Stimulated activated memory B cell treated with anti-CD40 and anti-IgM and Interleukin-4, amounts not matched to agents 10 μg/mL and 1 μg/mL and 100 μg/mL, for 72 hours (primary cell): Measurements from ENCODE around the gene ARAP1.

Source experiments
- ATAC-seq: fragments of 150-1000 bp; cut with Tn5 transposase; 2 replicates; pipeline ENCODE4 v1.10.0; 2021
- H3K27ac Mint-ChIP-seq: one replicate; pipeline ENCODE4 v1.8.0; 2022; ENCODE audit warnings: mild to moderate bottlenecking, mixed read lengths
- H3K27me3 Mint-ChIP-seq: one replicate; pipeline ENCODE4 v1.8.0; 2022; ENCODE audit warnings: mixed read lengths
- H3K36me3 Mint-ChIP-seq: one replicate; pipeline ENCODE4 v1.8.0; 2022; ENCODE audit warnings: mixed read lengths
- H3K4me1 Mint-ChIP-seq: one replicate; pipeline ENCODE4 v1.8.0; 2022; ENCODE audit warnings: mixed read lengths
- H3K4me3 Mint-ChIP-seq: one replicate; pipeline ENCODE4 v1.8.0; 2022; ENCODE audit warnings: mild to moderate bottlenecking, moderate library complexity, mixed read lengths
- H3K9me3 Mint-ChIP-seq: one replicate; pipeline ENCODE4 v1.8.0; 2022; ENCODE audit warnings: mixed read lengths

ARAP1 gene

DNA sequence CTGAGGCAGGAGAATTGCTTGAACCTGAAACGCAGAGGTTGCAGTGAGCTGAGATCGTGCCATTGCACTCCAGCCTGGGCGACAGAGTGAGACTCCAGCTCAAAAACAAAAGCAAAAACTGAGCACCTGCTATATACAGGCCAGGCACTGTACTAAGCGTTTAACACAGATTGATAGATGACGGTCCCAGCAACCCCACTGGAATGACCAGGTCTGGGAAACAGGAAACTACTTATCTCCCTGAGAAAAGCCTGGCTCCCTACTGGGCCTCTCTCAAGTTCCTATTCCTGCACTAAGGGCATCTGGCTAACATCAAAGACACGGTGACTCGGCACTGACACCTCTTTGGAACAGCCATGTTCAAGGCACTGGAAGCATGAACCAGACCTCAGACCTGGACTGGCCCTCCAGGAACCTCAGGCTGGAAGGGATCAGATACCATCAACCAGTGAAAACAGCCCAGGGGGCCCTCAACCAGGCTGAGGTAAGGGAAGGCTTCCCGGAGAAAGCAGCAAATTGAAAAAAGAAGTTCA, 16.6 kb downstream of the ARAP1 start:
- Mint-ChIP-seq H3K4me1 (peaks cover 83% of the 10 kb centered on the region), H3K27ac (peak overlapping the region; percentile 95), H3K4me3 (no peak overlapping the region), H3K27me3 (no peaks in the 10 kb centered on the region), H3K36me3 (peaks cover 42% of the 10 kb centered on the region), H3K9me3 (peaks cover 4% of the 10 kb centered on the region)
- ATAC-seq, result no peak

DNA sequence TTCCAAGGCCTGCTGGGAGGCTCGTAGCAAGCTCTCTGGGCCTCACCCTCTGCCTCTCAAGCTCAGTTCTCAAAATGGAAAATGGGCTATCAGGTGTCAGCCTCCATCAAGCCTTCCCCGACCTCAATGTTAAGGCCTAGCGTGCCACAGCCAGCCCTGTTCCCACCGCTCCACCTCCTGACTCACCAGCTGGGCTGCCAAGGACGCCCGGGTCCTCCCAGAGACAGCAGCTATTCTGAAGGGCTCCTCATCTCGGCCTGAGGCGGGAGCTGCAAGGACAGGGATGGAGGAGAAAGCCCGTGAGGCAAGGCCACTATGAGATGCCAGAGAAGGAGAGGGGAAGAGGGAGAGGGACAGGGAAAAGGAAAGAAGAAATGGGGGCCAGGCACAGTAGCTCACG, 19.9 kb downstream of the ARAP1 start:
- Mint-ChIP-seq H3K36me3 (peaks cover 52% of the 10 kb centered on the region), H3K4me3 (no peak overlapping the region), H3K27ac (peak overlapping the region; percentile 91), H3K4me1 (peaks cover 79% of the 10 kb centered on the region), H3K27me3 (no peaks in the 10 kb centered on the region), H3K9me3 (peaks cover 4% of the 10 kb centered on the region)
- no peak for ATAC-seq

DNA sequence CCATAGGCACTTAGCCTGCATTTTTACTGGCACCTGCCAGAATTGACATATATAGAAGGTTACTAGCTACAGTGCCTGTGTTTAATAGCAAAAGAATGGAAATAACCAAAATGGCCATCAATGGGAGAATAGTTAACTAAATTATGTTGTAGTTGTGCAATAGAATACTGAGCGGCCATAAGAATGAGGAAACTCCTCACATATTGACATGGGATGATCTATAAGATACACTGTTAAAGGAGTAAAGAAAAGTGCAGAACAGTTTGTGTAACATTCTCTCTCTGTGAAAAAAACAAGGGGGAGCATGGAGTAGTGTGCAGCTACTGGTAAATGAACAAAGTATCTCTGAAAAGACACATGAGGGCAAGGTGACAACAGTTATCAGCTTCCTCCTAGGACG, 21.5 kb downstream of the ARAP1 start:
- Mint-ChIP-seq H3K4me1 (peaks cover 76% of the 10 kb centered on the region), H3K36me3 (peaks cover 51% of the 10 kb centered on the region), H3K27me3 (no peaks in the 10 kb centered on the region), H3K9me3 (peaks cover 4% of the 10 kb centered on the region), H3K27ac (peak overlapping the region; percentile 91), H3K4me3 (no peak overlapping the region)
- no peak for ATAC-seq

DNA sequence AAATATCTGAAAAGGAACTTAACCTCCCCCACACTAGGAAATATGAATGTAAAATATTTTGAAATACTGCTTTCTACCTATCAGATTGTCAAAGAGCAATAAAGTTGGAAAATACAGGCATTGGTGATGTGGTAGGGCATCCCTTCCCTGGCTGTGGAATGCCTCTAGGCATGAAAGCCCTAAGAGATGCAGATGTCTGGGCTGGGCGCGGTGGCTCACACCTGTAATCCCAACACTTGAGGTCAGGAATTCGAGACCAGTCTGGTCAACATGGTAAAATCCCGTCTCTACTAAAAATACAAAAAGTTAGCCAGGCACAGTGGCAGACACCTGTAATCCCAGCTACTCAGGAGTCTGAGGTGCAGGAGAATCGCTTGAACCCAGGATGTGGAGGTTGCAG, 22.0 kb downstream of the ARAP1 start:
- Mint-ChIP-seq H3K27me3 (no peaks in the 10 kb centered on the region), H3K9me3 (peaks cover 4% of the 10 kb centered on the region), H3K27ac (peak overlapping the region; percentile 91), H3K4me1 (peaks cover 76% of the 10 kb centered on the region), H3K36me3 (peaks cover 53% of the 10 kb centered on the region), H3K4me3 (no peak overlapping the region)
- no peak for ATAC-seq

DNA sequence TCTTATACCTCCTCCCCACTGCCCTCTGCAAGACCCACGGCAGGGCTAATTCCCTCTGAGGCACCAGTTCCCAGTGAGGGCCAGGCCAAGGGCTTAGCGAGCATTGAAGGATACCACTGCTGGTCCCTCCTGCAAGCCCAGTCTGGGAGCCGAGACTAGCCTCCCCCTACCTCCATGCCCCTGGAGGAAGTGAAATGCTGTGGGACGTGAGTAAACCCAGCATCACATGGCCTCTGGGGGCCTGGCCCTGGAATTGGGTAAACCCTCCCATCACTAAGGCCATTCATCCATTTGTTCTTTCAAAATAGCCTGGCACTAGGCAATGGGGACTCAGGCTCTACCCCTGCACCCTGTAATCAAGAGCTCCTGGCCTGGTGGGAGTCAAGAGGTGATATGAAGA, 24.7 kb downstream of the ARAP1 start:
- H3K27me3 Mint-ChIP-seq, result no peaks in the 10 kb centered on the region
- peaks cover 4% of the 10 kb centered on the region for H3K9me3 Mint-ChIP-seq
- H3K4me1 Mint-ChIP-seq, result peaks cover 76% of the 10 kb centered on the region
- H3K4me3 Mint-ChIP-seq, result no peak overlapping the region
- peak; percentile 39 for ATAC-seq
- H3K27ac Mint-ChIP-seq, result peak overlapping the region; percentile 91
- H3K36me3 Mint-ChIP-seq, result peaks cover 49% of the 10 kb centered on the region

DNA sequence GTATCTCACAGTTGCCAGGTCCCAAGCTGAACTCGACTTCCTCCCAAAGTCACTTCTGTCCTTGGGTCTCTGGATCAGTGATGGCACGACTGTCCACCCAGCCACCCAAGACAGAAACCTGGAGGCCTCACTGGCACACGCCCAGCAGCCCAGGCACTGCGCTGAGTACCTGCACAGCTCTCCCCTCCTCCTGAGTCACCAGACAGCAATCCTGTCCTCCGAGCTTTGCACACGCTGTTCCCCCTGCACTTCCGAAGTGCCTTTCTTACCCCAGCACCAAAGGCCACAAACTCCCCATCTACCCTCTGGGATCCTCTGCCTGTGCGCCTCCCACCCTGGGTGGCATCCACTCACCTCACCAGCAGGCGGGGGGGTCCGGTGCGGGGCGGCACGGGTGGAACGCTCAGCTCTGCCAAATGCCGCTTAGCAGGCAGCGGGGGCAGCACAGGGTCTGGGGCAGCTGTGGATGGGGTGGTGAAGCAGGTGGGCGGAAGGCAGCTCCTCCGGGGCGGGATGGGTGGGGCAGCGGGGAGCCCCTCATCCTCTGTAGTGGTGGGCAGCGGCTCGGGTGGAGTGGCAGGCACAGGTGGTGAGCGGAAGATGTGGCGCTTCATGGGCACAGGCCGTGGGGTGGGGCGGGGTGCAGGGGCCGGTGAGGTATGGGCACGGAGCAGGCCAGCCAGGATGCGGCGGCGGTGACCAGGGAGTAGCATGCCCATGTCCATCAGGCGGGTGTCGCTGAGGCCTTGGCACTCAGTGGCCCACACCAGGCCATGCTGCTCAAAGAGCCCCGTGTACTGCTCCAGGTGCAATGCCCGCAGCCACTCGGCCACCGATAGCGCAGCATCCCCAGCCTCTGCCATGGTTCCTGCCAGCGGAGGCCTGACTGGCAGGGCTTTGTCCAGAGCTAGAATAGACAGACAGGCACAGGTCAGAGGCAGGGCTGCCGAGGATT, 25.7 kb downstream of the ARAP1 start:
- Mint-ChIP-seq H3K27me3 (no peaks in the 10 kb centered on the region), H3K27ac (peak overlapping the region; percentile 91), H3K9me3 (peaks cover 3% of the 10 kb centered on the region), H3K4me1 (peaks cover 81% of the 10 kb centered on the region), H3K4me3 (no peak overlapping the region), H3K36me3 (peaks cover 44% of the 10 kb centered on the region)
- ATAC-seq, result no peak

DNA sequence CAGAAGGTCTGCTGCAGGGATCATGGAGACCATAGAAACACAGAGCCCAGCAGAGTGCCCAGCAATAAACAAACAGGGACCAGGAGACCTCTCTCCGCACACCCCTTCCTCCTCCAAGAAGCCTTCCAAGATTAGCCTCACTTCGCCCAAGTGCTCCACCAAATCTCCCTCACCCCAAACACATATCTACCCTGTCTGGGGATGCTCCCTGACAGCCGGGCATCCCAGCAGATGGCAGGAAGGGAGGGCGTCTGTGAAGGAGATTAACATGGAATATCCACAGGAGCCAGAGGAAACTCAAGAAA, 26.5 kb downstream of the ARAP1 start:
- Mint-ChIP-seq H3K27ac (peak overlapping the region; percentile 58), H3K9me3 (no peaks in the 10 kb centered on the region), H3K27me3 (no peaks in the 10 kb centered on the region), H3K4me1 (peaks cover 81% of the 10 kb centered on the region), H3K4me3 (no peak overlapping the region), H3K36me3 (peaks cover 36% of the 10 kb centered on the region)
- ATAC-seq, result no peak

DNA sequence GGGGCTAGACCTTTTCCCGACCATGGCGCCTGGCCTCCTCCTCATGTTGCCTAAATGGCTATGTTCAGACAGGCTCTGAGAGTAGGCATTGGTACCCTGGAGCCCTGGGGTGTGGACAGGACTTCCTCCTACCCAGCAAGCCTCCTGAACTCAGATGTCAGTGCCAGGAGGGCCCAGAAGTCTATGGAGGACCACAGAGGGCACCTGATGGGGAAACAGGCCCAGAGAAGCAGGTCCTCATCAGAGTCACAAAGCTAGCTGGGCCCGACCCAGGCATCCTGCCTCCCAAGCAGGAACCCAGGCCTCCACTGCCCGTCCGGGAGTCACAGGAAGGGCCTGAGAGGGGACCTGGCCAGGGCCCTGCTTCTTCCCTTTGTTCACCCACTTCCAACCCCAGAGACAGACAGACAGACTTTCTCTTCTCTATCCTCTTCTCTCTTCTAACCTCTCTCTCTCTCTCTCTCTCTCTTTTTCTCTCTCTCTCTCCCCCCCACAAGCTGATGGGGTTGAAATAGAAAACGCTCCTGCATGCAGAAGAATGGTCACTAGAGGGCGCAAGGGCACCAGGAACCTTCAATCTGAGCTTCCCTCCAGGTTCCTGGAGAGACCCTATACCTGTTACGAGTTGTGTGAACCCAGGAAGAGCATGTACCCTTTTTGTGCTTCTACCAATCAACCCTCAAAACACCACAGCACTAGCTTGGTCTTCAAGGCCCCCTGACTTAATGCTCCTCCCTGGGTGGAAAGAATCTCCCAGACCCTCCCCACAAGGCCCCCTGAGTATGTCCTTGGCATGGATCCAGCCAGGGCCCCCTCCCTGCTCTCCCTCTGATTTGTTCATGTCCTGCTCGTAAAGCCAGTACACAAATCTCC, 27.1 kb downstream of the ARAP1 start:
- peak; percentile 55 for ATAC-seq
- Mint-ChIP-seq H3K27me3 (no peaks in the 10 kb centered on the region), H3K4me3 (no peak overlapping the region), H3K36me3 (peaks cover 35% of the 10 kb centered on the region), H3K4me1 (peaks cover 81% of the 10 kb centered on the region), H3K9me3 (no peaks in the 10 kb centered on the region), H3K27ac (peak overlapping the region; percentile 58)

DNA sequence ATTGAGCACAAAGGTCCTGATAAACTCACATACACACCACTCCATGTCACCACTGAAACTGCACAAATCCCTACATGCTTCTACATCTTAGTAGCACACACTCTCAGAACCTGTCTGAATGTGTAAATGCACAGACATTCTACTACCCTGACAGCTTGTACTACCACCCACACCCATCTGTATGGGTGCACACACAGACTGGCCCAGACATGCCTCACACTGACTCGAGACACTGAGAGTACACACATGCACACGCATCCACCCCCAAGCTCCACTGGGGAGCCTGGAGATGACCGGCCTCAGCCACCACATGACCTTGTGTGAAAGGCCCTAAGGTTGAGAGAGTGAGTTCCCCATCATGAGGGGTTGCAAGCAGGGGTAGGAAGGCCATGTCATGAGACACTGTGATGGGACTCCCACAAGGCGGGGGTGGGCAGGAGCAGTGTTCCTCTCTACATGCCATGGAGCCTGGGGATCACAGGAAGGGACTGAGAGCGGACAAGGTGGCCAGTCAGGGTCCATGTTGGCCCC, 28.1 kb downstream of the ARAP1 start:
- H3K36me3 Mint-ChIP-seq, result peaks cover 38% of the 10 kb centered on the region
- peaks cover 83% of the 10 kb centered on the region for H3K4me1 Mint-ChIP-seq
- H3K27ac Mint-ChIP-seq, result no peak overlapping the region
- ATAC-seq, result no peak
- no peaks in the 10 kb centered on the region for H3K27me3 Mint-ChIP-seq
- H3K4me3 Mint-ChIP-seq, result no peak overlapping the region
- no peaks in the 10 kb centered on the region for H3K9me3 Mint-ChIP-seq

DNA sequence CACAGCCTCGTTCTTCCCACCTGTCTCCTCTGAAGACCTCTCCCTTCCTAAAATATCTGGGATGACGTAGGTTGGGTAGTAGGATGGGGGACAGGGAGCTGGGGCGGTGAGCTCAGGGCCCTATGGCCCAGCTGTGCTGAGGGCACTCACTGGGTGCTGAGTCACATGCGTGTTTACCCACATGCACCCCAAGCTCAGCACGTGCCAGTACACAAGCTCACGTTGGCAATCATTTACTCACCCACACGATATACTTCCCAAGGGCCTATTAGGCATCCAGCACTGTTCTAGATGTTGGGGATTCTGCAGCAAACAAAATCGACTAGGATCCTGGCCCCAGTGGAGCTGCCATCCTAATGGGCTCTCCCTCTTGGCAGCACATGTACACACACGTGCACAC, 28.7 kb downstream of the ARAP1 start:
- no peak overlapping the region for H3K27ac Mint-ChIP-seq
- no peak overlapping the region for H3K4me3 Mint-ChIP-seq
- H3K36me3 Mint-ChIP-seq, result peaks cover 44% of the 10 kb centered on the region
- H3K4me1 Mint-ChIP-seq, result peaks cover 85% of the 10 kb centered on the region
- no peak for ATAC-seq
- no peaks in the 10 kb centered on the region for H3K27me3 Mint-ChIP-seq
- H3K9me3 Mint-ChIP-seq, result no peaks in the 10 kb centered on the region

DNA sequence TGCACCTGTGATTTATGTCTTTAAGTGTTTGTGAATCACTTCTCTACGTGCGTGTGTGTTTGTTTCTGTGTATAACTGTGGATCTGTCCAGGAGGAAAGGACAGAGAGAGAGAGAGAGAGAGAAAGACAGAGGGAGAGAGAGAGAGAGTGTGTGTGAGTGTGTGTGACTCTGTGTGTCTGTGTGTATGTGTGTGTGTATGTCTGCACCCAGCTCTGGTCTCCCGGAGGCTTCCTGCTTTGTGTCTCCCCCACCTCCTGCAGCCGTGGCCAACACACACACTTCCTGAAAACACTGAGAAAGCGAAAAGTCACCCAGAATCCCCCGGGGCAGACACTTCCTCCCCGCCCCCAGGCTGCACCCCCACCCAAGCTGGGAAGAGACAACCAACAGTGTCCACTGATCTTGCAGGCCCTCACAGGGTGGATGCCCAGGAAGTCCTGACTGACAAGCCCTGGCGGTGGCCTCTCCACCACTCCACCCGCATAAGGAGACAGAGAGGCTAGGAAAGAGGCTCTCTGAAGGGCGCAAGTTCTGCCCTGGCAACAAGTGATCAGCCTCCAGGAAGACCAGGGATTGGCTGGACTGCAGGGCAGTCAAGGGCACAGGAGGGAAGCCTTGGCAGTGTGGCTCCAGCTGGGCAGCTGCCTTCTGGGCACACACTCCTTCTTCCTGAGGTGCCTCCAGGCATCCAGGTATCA, 30.0 kb downstream of the ARAP1 start:
- peak; percentile 89 for ATAC-seq
- peaks cover 84% of the 10 kb centered on the region for H3K4me1 Mint-ChIP-seq
- peak overlapping the region; percentile 90 for H3K27ac Mint-ChIP-seq
- H3K36me3 Mint-ChIP-seq, result peaks cover 40% of the 10 kb centered on the region
- no peaks in the 10 kb centered on the region for H3K9me3 Mint-ChIP-seq
- no peaks in the 10 kb centered on the region for H3K27me3 Mint-ChIP-seq
- H3K4me3 Mint-ChIP-seq, result peak overlapping the region; percentile 86

DNA sequence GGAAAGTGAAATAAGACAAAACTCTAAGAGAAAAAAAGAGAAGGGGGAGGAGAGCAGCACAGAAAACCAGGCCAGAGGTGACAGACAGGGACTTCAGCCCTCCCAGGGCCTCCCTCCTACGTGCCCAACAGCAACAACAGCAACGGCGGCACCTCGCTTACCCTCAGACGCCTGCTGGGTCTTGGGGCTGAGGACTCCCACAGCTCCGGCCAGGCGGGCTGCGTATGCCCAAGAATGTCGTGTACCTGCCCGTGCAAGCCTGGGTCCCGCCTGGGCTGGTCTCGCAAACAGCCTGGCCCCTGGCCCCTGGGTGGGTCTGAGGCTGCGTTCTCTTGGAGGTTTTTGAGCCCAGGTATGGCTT, 30.5 kb downstream of the ARAP1 start:
- H3K9me3 Mint-ChIP-seq, result no peaks in the 10 kb centered on the region
- peaks cover 39% of the 10 kb centered on the region for H3K36me3 Mint-ChIP-seq
- H3K4me3 Mint-ChIP-seq, result peak overlapping the region; percentile 86
- no peaks in the 10 kb centered on the region for H3K27me3 Mint-ChIP-seq
- peaks cover 81% of the 10 kb centered on the region for H3K4me1 Mint-ChIP-seq
- peak overlapping the region; percentile 90 for H3K27ac Mint-ChIP-seq
- peak; percentile 28 for ATAC-seq

DNA sequence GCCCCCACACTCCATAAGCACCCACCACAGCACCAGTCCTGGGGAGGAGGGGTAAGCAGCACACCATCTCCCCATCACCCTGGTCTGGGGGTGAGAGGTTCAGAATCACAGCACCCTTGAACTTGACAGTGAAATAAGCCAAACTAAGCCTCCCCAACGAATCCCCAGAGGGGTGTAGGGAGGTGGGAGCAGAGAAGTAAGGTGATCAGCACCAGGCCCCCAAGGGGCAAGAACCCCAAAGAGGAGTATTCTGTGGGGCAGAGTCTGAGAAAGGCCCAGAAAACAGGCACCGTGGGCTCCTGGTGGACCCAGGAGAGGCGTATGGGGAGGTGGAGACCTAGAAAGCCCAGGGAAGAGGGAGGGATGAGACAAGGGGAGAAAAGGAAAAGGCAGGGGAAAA, 30.9 kb downstream of the ARAP1 start:
- Mint-ChIP-seq H3K27ac (peak overlapping the region; percentile 90), H3K36me3 (peaks cover 36% of the 10 kb centered on the region), H3K9me3 (no peaks in the 10 kb centered on the region), H3K27me3 (no peaks in the 10 kb centered on the region), H3K4me3 (peak overlapping the region; percentile 86), H3K4me1 (peaks cover 79% of the 10 kb centered on the region)
- no peak for ATAC-seq

DNA sequence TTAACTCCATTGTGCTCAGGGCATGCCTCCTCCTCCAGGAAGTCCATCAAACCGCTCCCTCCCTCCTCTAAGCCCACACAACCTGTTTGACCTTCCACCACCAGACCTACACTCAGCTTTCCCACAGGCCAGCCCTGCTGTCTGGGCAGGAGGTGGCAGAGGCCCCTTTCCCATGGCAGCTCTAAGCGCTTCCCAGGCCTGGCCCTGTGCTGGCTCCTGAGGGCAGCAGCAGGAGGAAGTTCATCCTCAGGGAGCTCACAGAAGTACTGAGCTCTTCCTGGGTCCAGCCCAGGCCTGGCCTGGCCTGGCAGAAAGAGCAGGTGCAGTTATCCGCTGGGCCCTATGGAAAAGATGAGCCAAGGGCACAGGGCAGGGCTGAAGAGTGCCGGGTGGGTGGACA, 31.4 kb downstream of the ARAP1 start:
- Mint-ChIP-seq H3K9me3 (no peaks in the 10 kb centered on the region), H3K27me3 (no peaks in the 10 kb centered on the region), H3K27ac (peak overlapping the region; percentile 90), H3K36me3 (peaks cover 38% of the 10 kb centered on the region), H3K4me3 (peak overlapping the region; percentile 86), H3K4me1 (peaks cover 79% of the 10 kb centered on the region)
- no peak for ATAC-seq

DNA sequence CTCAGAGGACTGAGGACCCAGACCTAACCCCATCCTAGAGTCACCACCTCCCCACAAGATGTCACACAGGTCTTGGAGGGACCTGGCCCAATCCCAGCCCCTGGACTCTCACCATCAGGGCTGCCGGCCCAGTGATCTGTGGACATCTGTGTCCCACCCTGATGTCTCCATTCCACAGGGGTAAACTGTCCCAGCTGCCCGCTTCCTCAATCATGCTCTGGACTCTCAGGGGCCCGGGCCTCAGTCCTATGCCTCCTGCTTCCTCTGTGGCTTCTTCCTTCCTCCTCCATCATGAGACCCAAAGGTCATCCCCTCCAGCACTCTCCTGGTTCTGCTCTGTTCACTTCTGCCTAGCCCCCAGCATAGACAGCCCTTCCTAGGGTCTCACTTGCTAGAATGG, 32.2 kb downstream of the ARAP1 start:
- ATAC-seq, result no peak
- peak overlapping the region; percentile 90 for H3K27ac Mint-ChIP-seq
- peak overlapping the region; percentile 86 for H3K4me3 Mint-ChIP-seq
- peaks cover 77% of the 10 kb centered on the region for H3K4me1 Mint-ChIP-seq
- no peaks in the 10 kb centered on the region for H3K9me3 Mint-ChIP-seq
- H3K36me3 Mint-ChIP-seq, result peaks cover 40% of the 10 kb centered on the region
- H3K27me3 Mint-ChIP-seq, result no peaks in the 10 kb centered on the region
